NCI-H2081 treated with DMSO at 0.1 percent for 48 hours (cell line): Measurements from ENCODE around the gene MLPH.
A peak's percentile ranks its signal among the peaks of the same experiment; 100 is the strongest.

ENCODE experiments used
- DNase-seq: peaks from one replicate; lab custom pipeline; 2025; lab: John Stamatoyannopoulos, UW

MLPH gene

DNA sequence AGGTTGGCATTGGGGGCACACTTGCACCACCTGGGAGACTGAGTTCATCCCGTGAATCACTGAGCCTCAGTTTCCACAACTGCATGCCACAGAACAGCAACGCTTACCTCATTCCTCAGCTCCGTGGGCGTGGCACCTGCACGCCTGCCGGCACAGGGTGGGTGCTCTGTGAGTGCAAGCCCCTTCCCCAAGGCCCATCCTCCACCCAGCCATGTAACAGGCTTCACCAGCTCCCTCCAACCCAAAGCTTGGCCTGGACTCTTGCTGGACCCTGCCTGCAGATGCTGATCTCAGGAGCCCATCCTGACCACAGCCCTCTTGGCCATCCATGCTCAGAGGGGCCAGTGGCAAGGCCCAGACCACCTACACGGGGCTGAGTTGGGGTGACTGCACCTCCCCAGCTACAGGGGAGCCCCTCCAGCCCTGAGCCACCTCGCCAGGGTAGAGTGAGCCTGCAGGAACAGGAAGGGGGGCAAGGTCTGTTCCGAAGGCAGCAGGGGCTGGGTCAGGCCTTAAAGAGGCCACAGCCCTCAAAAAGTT, 81.1 kb downstream of the MLPH start:
- no peak for DNase-seq

DNA sequence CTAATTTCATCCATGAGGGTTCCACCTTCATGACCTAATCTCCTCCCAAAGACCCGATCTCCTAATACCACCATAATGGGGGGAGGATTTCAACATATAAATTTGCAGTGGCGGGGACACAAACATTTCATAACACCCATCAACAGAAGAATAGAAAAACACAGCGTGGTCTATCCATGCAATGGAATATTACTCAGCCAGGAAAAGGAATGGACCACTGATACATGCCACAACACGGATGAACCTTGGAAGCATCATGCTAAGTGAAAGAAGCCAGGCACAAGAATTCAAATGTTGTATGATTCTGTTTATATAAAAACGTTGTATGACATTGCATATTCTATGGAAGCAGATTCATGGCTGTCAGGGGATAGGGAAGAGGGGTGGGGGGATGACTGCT, 82.0 kb downstream of the MLPH start:
- DNase-seq: no peak

DNA sequence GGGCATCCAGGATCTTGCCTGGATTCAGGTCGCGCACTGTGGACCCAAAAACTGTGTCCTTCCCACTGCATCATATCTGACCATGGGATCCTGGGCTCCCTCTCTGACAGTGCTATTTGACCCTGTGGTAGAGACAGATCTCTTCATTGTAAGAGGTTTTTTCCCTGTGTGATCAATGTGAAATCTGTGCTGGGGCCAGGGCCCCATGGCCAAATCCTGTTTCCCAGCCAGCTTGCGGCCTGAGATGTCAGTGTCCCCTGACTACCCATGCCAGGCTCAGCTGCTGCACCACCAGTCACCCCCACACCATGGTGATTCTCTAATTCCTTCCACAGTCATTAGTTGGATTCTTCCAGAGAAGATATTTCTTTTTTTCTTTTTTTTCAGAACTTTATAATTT, 82.8 kb downstream of the MLPH start:
- DNase-seq: no peak

DNA sequence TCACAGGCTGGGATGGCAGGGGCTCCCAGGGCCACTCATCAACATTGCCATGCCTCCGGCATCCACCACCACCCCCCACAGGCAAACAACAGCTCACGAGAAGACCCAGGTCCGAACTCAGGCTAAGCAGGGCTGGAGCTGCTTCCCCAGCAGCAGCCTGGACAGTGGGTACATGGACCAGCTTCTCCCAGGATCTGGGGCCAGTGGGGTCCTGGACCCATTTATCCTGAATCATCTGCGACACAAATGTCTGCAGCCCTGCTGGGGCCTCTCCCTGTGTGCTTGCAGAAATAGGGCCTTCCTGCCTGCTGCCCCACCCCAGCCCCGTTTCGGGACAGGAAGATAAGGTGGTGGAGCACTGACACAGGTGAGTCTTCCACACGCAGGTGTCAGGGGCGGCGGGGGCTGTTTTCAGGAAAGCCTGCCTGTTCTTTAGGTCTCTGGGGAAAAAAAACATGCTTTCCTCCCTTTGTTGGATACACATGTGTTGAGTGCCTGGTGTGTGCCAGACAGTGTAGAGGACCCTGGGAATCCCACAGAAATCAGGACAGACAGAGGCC, 83.8 kb downstream of the MLPH start:
- DNase-seq: no peak

DNA sequence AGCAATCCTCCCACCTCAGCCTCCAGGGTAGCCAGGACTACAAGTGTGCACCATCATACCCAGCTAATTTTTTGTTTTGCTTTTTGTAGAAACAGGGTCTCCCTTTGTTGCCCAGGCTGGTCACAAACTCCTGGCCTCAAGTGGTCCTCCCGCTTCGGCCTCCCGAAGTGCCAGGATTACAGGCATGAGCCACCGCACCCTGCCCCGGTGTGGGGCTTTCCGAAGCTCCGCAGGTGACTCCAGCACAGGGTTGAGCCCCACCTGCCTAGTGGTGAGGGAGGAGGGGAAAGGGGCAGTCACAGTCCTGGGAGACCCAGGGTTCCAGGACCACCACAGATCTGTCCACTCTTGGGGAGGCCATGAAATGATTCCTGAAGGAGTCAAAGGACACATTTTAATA, 84.5 kb downstream of the MLPH start:
- no peak for DNase-seq

DNA sequence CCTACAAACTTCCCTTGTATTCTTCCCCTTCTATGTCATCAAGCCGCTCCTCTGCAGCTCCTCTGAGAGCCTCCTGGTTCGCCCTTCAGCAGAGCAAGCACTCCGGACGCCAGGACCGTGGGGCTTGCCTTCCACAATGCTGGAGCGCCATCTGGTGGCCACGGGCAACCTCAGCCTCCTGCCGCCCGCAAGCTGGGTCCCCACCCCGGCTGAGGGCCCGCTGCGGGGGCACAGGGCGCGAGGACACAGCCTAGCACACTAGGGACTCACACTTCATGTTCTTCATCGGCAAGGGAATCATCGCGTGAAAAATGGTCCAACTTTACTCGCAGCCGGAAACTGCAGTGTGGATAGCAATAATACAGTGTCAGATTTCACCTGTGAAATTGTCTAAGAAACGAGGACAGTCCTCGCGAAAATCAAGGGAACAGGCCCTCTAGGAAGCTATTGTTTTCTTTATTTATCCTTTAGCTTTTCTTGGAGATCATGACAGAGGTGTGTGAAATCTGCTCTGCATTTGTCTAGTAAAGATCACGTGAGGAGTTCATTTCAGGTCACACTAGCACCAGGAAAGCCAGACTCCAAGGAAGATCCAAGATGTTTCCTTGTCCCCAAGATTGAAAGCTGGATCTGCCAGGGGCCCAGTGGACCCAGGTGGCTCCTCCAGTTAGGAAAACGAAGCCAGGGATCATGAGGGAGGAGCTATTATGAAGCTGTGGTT, 85.1 kb downstream of the MLPH start:
- peak; percentile 20 for DNase-seq

DNA sequence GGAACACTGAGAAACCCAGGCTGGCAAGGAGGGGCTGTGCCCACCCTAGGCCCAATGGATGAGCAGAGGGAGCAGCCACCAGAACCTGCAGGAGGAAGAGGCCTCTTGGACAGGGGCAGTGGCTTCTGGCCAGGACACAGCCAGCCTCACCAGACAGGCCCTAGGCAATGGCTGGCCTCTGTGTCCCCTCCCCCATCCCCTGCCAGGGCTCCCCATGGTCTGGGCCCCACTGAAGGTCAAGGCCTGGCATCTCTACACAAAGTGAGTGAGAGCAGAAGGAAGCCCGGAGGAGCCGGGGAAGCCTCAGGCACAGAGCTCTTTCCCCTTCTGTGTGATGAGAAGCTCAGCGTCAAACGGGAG, 85.7 kb downstream of the MLPH start:
- DNase-seq: no peak

DNA sequence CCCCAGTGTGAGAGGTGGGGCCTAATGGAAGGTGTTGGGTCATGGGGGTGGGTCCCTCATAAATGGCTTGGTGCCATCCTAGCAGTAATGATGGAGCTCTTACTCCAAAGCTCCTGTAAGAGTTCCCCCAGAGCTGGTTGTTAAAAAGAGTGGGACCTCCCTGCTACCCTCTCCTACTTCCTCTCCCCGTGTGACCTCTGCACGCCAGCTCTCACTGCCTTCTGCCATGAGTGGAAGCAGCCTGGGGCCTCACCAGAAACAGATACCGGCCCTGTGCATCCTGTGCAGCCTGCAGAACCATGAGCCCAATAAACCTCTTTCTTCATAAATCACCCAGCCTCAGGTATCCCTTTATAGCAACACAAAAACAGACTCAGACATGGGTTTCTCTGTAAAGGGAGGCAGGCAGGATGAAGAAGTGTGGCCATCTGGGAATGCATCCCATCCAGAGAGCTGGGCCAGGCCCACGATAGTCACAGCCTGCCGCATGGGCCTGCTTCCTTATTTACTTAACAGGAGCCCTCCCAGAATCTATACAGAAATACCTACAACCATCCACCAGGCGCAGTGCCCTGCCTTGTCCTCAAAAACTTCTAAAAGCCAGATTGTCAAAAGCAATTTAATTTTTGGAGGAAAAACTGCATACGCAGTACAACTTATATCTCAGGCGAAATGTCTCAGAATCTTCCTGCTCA, 86.8 kb downstream of the MLPH start:
- DNase-seq: no peak

DNA sequence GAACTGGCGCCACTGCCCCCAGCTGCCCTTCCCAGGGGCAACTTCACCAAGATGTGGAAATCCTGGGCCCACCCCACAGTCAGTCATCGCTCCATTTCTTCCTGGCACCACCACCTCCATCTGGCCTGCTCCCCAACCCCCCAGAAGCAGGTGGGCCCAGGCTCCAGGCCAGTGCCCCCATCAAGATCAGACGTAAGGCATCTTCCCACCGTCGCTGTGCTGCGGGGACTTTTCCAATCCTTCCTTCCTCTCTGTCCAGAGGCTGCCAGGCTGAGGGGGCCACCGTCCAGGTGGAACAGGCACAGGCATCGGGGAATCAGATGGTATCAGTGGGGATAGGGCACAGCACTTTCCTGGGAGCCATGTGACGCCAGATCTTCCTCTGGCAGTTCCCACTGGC, 87.4 kb downstream of the MLPH start:
- no peak for DNase-seq

DNA sequence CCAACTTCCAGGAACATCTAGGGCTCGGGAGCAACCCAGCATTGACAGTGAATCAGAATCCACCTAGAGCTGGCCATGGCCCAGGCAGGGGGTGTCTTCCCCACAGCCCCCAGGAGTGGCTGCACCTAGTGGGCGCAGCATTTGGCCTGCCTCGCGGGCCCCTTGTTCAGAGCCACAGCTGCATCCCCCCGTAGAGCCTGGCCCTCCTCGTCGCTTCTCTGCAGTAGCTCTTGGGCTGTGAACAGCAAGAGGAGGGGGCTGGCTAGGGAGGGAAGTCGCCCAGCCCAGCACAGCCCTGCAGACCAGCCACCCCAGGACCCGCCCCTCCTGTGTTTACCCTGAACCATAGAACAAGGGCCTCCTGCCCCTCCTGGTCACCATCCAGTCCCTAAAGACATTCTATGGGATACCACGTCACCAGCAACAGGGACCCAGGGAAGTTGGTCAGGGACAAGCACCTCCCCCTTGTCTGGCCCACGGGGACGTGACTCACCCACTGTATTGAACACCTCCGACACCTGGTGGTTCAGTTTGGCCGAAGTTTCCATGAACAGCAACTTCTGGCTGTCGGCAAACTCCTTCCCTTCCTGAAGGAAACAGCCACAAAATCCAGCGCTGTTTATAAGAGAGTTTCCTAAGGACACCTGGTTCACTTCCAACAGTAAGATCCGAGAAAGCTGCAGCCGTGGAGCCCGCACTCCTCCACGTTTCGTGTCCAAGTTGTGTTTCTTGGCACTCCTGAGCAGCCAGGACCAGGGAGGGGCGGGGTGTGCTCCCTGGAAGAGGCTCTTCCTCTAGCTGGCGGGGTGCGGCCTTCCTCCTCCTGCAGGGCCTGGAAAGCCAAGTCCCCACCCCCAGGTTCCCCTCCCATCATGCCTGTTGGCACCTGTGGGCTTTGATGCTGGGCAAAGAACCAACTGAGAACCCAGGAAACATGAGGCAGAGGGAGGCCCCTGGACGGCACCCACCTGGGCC, 88.1 kb downstream of the MLPH start:
- DNase-seq: no peak

DNA sequence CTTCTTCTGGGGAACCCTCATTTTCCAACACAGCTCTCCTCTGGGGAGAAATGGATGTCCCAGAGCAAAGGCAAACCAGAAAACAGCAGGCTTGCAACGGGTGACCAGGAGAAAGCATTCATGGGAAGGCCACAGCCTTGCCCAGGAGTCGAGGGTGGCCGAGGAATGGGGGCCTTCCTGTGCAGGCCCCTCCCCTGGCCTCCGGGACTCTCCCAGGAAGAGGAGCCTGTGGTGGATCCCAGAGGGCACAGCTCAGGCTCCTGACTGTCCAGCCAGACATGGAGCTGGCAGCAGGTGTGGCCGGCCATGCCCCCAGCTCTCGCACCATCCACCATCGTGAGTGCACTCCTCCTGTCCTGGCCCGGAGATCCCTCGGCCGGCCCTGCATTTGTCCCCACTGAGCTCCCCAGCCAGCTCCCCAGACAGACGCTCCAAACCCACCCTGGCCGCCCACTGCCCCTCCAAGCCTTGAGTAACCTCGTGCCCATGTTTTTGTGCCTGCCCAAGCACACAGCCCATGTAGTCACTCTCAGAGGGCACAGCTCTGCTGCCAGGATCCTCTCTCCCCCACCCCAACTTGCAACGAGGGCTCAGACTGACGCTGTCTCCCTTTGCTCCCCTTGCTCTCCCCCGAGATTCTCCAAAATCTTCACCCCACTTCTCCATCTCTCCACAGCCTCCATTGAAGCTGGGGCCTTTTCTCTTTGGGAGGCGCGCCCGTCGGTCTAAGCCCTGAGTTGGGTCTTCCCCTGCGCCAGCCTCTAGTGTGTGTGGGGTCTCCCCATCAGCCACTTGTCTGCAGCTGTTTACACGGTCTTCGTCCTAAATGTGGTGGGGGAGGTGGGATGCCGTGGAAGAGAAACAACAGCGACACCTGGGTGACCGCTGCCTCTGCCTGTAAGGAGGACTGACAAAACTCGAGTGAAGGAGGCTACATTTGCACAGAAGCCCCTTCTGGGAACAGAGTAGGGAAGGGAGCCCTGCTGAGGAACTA, 89.1 kb downstream of the MLPH start:
- DNase-seq: no peak

DNA sequence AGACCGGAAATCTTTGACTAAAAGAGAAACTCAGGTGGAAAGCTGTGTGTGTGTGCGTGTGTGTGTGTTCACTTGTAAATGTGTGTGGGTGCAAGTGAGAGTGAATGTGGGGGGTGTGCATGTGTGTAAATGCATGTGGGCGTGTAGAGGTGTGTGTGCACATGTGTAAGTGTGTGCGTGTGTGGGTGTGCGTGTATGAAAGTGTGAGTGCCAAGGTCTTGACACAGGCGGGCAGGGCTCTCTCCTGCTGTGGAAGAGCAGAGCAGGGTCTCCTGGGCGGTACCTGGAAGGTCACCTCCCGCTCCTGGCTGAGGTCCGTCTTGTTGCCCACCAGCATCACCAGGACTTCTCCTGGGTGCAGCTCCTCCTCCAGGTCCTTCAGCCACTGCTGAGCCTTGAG, 89.9 kb downstream of the MLPH start:
- DNase-seq: no peak

DNA sequence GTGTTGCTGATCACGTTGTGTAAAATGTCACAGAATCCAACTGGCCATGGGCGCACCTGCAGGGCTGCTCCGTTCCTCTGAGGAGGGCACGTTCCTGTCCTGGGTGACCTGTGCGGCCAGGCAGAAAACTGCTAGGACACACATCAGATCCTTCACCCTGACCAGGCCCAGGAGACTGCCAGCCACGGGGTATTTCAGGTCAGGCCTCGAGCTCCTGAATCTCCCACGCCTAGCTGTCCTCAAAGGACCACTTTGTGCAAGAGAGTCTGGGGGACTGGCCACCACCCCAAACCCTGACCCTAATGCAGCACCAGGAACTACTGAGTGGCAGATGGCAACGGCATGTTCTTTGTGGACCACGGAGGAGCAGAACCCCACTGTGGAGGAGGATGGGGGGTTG, 90.4 kb downstream of the MLPH start:
- DNase-seq: no peak

DNA sequence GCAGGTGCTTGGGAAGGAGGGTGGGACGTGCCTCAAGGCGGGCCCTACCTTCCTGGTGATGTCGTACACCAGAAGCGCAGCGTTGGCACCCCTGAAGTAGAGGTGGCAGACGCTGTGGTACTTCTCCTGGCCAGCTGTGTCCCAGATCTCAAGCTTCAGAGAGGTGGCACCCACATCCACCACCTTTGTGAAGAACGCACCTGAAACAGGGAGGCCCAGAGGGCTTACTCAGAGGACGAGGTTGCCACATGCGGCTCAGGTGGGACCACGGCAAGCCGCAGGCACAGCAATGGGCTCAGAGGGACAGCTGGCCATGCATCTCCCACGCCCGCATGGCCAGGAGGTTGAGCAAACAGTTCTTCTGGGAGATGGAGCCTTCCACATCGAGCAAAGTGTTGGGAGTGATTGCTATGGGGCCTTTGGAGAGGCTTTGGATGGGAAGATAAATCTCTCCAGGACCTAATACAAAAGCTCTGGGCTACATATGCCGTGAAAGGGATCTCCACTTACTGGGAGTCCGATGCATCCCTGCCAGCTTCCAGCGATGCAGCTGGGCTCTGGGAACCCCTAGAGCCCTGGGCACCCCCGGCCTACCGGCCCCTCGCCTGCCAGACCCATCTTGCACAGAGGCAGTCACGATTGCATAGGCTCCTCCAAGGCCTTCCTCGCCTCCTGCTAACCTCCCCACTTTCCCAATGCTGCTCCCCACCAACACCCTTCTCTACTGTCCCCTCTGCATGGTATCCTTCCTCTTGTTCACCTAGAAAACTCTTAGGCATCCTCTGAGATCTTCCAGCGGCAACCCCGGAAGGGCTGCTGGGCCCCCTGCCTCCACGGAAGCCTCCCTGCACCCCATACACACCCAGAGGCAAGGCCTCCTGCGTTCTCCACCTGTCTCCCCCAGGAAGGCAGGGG, 91.2 kb downstream of the MLPH start:
- DNase-seq: no peak

DNA sequence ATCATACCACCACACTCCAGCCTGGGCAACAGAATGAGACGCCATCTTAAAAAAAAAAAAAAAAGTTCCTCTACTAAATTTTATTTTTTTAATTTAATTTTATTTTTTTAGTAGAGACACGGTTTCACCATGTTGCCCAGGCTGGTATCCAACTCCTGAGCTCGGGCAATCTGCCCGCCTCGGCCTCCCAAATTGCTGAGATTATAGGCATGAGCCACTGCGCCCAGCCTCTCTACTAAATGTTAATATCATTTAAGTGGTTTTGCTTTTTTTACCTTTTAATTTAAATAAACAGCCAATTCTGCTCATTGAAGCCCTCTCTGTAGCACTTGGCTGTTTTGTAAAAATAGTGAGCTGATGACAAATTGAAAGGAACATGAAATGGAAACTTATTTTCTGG, 94.3 kb downstream of the MLPH start:
- DNase-seq: no peak

DNA sequence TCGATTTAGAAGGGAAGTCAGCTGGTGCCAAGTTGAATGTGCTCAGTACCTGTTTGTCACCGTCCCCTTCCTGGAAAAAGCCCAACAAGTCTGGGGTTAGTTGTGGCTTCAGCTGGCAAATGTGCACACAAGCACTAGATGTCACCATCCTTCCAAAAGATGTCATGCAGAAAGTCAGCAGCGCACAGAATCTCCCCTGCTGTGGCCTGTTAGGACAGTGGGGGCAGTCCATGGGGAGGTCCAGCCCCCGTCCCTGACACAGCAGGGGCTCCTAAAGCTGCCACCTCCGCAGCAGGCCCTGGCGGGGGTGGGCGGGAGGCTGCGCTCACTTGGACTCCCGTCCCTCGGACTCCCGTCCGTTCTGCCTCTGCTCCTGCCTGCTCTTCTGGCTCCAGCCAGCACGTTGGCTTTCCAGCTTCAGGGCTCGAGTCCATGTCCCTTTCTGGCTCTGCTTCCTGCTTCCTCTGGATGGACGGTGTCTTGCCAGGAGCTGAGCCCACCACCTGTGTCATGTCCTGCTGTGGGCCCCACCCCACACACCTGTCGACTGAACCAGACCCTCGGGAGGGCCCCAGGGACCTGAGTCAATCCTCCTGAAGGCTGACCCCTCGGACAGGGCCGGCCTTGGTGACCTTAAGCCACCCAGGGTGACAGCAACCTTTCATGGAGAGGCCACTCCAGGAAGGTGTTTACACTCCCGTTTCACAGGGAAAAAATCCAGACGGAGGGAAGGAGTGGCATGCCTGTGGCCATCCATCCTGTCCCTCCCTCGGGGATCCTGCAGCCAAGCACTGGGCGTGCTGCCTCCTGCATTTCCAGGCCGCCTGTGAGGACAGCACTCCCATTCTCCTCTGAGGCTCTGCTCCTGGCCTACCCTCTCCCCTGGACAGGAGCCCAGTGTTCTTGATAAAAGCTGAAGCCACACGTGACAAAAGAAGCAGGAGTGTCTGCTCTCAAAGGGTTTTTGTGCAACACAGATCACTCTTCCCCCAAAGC, 95.0 kb downstream of the MLPH start:
- peak; percentile 28 for DNase-seq

DNA sequence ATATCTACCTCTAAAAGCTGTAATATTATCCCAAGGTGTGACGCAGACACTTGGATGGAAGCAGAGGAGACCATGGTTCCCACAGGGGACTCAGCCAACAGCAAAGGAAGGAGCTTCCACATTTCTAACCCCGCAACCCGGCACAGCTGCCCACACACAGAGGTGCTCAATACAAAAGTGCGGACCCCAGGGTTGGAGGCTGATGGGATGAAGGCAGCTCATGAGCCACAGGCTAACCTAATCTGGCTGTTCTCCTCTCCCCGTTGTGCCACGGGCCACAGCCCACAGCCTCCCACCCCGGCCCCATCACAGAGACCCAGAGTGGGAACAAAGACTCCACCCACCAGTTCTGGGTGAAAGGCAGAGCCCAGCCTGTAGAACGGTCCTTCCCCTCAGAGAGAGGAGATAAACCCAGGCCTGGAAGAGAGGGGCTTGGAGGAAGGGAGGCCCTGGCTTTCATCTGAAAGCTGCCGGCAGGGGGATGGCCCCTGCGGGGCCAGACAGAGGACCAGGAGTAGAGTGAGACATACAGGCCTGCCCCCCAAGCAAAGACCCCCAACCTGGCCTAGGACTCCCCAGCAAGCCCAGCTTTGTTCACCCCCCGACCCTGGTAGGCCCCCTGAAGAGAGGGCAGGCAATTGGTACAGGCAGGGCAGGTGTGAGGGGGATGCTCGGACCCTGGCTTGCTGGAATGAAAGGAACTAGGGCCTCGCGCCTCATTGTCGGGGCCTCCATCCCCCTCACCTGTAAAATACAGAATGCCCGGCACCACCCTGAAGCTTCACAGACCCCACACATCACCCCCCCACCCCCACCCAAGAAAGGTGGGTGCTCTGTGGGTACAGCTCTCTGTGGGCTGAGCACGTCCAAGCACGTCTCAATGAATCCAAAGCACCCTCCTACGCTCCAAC, 96.6 kb downstream of the MLPH start:
- DNase-seq: no peak
